ENCODE data around the gene ARHGAP42.

GRCh38 chr11:101003468-101003867 lies 316.4 kb downstream of the ARHGAP42 start:
- no peak for TF ChIP-seq CTCF (IDR thresholded peaks at IDR 0.05; ENCODE audit: borderline replicate concordance, extremely low read depth, low read length, poor library complexity, severe bottlenecking)
- TF ChIP-seq EZH2 (IDR thresholded peaks at IDR 0.05; ENCODE audit: borderline replicate concordance, low read depth, low read length, severe bottlenecking): no peak

Data from DND-41 (cell line).